Measurements from ENCODE around the gene CDIP1. TPM values are rescaled to one million over a fixed set of nuclear protein-coding genes. Genes with fewer than 3 reads are reported as not detected.

The CDIP1 gene
- total RNA-seq, 1 donor from 2014 or later, result 48.6 TPM

- intact Hi-C loops (cut with micrococcal nuclease), result loop anchor here (1.0 to 5.0 kb wide), 3 partner anchors 9 to 38 kb away; partner anchors contain the start of gene HMOX2
These were observed 22.9 kb downstream of the CDIP1 start for GRCh38 chr16:4515611-4516233.

- intact Hi-C loops (cut with micrococcal nuclease), result loop anchor here (1.0 to 5.0 kb wide), 3 partner anchors 8 to 37 kb away; partner anchors contain the start of gene HMOX2
These were observed 24.0 kb downstream of the CDIP1 start for GRCh38 chr16:4514606-4515005.

GRCh38 chr16:4513881-4514280 lies 24.7 kb downstream of the CDIP1 start:
- intact Hi-C loops (cut with micrococcal nuclease), result loop anchor here (2.0 kb wide), 1 partner anchor 35 kb away; no protein-coding TSS in a partner anchor

- intact Hi-C loops (cut with micrococcal nuclease), result no loop called here
These were observed 25.3 kb downstream of the CDIP1 start for GRCh38 chr16:4513086-4513860.

GRCh38 chr16:4512473-4512872 lies 26.1 kb downstream of the CDIP1 start:
- intact Hi-C loops (cut with micrococcal nuclease), result no loop called here

- intact Hi-C loops (cut with micrococcal nuclease), result no loop called here
These were observed 27.0 kb downstream of the CDIP1 start for GRCh38 chr16:4511441-4512082.

- intact Hi-C loops (cut with micrococcal nuclease), result no loop called here
These were observed 27.7 kb downstream of the CDIP1 start for GRCh38 chr16:4510747-4511426.

GRCh38 chr16:4510131-4510530 lies 28.4 kb downstream of the CDIP1 start:
- intact Hi-C loops (cut with micrococcal nuclease), result no loop called here

GRCh38 chr16:4509420-4509819 lies 29.2 kb downstream of the CDIP1 start:
- intact Hi-C loops (cut with micrococcal nuclease), result loop anchor here (10.0 kb wide), 2 partner anchors 105 to 445 kb away; partner anchors contain the start of genes SEC14L5 and UBALD1

GRCh38 chr16:4508806-4509205 lies 29.8 kb downstream of the CDIP1 start:
- intact Hi-C loops (cut with micrococcal nuclease), result loop anchor here (10.0 kb wide), 2 partner anchors 106 to 446 kb away; partner anchors contain the start of genes SEC14L5 and UBALD1

- intact Hi-C loops (cut with micrococcal nuclease), result loop anchor here (10.0 kb wide), 2 partner anchors 107 to 447 kb away; partner anchors contain the start of genes SEC14L5 and UBALD1
These were observed 30.8 kb downstream of the CDIP1 start for GRCh38 chr16:4507588-4508345.

GRCh38 chr16:4506450-4506849 lies 32.1 kb downstream of the CDIP1 start:
- intact Hi-C loops (cut with micrococcal nuclease), result loop anchor here (1.0 to 10.0 kb wide), 5 partner anchors 9 to 448 kb away; partner anchors contain the start of genes SEC14L5 and UBALD1

GRCh38 chr16:4505356-4506147 lies 33.0 kb downstream of the CDIP1 start:
- intact Hi-C loops (cut with micrococcal nuclease), result loop anchor here (1.0 to 10.0 kb wide), 6 partner anchors 10 to 449 kb away; partner anchors contain the start of genes HMOX2, SEC14L5 and UBALD1

- intact Hi-C loops (cut with micrococcal nuclease), result loop anchor here (10.0 kb wide), 2 partner anchors 114 to 454 kb away; partner anchors contain the start of genes SEC14L5 and UBALD1
These were observed 37.5 kb downstream of the CDIP1 start for GRCh38 chr16:4501071-4501478.

- intact Hi-C loops (cut with micrococcal nuclease), result loop anchor here (10.0 kb wide), 2 partner anchors 115 to 455 kb away; partner anchors contain the start of genes SEC14L5 and UBALD1
These were observed 38.3 kb downstream of the CDIP1 start for GRCh38 chr16:4500272-4500671.

- intact Hi-C loops (cut with micrococcal nuclease), result no loop called here
These were observed 39.4 kb downstream of the CDIP1 start for GRCh38 chr16:4499196-4499555.

- intact Hi-C loops (cut with micrococcal nuclease), result no loop called here
These were observed 39.9 kb downstream of the CDIP1 start for GRCh38 chr16:4498546-4499195.

GRCh38 chr16:4496305-4496704 lies 42.3 kb downstream of the CDIP1 start:
- intact Hi-C loops (cut with micrococcal nuclease), result no loop called here

GRCh38 chr16:4495766-4496165 lies 42.8 kb downstream of the CDIP1 start:
- intact Hi-C loops (cut with micrococcal nuclease), result no loop called here
